NCI-H748 (cell line): ENCODE results near the gene CCNB2.
A peak's percentile ranks its signal among the peaks of the same experiment; 100 is the strongest.
"Not testable (repeated sequence)": the region's sequence is repeated elsewhere in the genome, so short reads cannot be mapped to it uniquely, and the experiment has no call there.

Source experiments
- DNase-seq: peaks from one replicate; lab custom pipeline; 2025; ENCODE audit not compliant: unreplicated experiment; lab: John Stamatoyannopoulos, UW

The CCNB2 gene

DNA sequence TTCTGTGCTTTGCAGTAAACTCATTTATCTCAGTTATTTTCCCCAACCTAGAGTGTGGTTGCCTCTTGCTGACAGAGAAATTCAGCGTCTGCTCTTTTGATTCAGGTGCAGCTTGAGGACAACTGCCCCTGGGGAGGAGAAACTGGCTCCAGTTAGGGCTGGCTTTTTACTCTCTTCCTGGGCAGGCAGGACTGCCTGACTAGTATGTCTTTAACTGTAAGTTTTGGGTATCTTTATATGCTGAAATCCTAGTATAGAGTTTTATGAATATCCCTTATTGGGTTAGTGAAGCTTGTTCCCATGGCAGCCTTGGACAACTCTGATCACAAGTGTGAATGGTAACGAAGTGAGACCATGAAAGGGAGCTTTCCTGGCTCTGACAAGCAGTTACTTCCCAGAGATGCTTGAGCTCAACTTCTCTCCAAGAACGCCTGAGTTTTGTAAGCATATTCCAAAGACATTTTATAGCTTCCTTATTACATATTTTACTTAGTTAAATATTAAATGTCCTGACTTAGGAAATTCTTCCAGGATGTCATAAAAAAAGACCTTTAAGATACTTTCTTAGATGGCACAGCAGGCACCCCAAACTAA lies 27.1 kb downstream of the CCNB2 start:
- no peak for DNase-seq

DNA sequence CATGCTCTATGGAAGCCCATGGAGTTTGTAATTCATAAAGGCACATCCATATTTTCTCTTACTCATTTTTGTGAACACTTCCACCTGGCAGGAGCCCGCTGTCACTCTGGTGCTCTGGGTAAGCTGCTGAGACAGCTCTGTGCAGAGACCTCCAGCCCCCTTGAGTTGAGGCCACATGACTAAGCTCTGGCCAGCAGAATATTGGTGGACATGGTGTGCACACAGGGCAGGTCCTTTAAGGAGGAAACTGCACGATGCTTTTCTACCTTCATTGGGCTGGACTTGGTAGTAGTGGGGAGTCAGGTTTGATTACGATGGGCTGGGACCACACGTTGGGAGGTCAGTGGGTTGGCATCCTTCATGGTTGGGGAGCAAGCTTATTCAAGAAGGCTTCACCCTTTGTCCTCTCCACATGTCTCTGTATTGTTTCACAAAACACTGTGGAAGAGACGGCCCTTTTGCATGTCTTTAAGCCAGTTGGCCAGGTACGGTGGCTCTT lies 29.0 kb downstream of the CCNB2 start:
- no peak for DNase-seq

DNA sequence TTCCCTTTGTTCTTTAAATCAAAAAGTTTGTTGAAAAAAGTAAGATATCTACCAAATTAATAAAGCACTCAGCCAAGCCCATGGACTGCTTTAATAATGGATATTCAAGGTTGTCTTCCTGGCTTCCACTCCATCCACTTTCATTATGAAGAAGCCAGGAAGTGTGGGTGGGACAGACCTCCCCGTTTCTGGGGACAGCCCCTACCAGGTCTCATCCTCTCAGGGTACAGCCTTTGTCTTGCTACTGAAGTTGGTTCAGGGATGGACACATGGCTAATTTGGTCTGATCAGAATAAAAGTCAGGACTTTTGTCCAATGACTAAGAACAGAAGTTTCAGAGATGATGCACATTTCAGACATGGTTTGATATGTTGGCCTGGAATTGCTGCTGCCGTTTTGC lies 32.6 kb downstream of the CCNB2 start:
- DNase-seq, result no peak

DNA sequence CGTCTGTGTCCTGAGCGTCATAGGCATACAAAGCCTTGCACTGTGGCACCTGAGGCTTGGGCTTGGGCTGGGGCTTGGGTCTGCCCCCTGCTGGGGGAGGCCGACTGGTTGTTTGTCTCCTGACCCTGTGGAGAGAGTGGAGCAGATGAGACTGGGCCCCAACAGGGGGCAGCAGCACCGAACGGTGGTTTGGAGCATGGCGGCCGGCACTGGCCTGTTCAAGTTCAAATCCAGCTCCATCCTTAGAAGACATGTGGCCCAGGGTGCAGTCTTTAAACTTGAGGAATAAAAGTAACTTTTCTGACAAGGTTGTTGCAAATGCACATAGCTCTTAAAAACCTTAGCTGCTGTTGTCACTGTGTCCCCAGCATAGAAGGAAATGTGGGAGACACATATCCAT lies 33.3 kb downstream of the CCNB2 start:
- DNase-seq, result peak; percentile 0

DNA sequence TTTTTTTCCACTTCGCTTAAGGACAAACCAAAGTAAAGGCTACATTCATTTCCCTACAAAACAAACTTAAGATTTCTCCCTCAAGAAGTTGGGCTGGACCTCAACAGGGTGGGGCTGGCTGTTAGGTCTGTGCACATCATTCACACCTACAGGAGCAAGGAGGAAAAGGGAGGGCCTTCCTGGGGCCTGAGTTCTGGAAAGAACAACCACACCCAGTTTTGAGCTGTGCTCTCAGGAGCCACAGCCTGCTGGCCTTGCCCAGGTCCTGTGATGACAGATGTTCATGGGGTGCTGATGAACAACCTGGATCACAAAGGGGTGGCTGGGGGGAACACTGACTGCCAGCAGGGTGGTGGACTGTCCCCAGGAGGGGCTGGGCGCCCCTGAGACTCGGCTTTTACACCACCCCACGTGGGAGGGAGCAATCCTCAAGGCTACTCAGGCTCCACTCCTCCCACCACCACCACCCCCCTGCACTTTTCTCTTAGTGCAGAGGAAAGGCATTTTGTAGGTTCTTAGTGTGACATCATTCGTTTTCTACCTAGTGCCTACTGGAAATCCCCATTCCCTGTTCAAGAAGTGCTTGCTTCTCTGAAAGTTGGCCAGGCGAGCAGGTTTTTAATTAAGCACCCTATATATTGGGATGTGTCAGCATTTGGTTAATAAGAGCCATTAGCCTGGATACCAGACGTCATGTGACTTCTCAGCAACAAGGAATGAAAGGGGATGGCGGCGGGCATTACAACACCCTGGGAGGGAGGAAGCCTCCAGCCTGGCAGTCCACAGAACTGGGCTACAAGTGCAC lies 35.7 kb downstream of the CCNB2 start:
- DNase-seq, result no peak

DNA sequence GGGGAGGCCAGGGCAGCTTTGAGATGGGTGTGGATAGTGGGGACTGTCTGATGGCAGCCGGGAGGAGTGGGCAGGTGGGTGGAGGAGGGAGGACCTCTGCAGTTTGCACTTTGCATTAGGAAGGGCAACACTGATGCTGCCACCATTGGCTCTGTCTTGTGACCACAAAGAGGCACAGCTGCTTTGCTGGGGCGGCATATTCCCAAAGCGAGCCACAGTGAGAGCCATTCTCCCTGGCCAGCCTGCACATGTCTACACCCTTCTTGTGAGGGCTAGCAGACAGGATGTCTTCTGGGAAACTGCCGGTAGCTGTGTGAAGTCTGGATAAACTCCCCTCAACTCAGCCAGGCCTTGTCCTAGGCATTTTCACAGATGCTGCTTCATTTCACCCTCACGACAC lies 38.3 kb downstream of the CCNB2 start:
- DNase-seq, result no peak

DNA sequence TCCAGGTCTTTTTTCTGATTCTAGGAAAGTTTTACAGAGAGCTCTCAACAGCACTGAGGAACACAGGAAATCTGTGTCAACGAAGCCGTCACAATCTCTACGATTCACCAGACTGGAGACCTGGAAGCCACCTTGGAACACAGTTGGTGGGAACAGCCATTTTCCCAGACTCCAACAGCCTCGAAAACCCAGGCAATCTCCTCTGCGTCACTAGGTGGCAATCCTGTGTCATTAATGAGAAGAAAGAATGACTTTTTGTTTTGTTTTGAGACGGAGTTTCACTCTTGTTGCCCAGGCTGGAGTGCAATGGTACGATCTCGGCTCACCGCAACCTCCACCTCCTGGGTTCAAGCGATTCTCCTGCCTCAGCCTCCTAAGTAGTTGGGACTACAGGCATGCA lies 39.6 kb downstream of the CCNB2 start:
- not testable (repeated sequence) for DNase-seq

DNA sequence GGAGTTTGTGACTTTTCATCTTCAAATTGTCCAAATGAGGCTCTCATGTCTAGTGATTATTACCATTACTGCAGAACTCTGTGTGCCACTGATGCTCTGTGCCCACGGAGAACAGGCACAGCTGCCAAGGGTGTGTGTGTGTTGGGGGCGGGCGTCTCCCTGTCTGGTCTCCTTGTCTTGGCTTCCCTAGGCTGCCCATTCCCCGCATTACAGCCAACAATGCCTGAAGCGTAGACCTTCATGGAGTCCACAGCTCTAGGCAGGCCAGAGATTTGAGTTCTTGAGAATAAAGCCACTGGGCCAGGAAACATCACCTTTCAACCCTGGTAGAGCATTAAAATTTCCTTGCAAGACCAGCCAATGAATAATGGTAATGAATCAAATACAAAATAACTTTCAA lies 42.7 kb downstream of the CCNB2 start:
- DNase-seq, result no peak

DNA sequence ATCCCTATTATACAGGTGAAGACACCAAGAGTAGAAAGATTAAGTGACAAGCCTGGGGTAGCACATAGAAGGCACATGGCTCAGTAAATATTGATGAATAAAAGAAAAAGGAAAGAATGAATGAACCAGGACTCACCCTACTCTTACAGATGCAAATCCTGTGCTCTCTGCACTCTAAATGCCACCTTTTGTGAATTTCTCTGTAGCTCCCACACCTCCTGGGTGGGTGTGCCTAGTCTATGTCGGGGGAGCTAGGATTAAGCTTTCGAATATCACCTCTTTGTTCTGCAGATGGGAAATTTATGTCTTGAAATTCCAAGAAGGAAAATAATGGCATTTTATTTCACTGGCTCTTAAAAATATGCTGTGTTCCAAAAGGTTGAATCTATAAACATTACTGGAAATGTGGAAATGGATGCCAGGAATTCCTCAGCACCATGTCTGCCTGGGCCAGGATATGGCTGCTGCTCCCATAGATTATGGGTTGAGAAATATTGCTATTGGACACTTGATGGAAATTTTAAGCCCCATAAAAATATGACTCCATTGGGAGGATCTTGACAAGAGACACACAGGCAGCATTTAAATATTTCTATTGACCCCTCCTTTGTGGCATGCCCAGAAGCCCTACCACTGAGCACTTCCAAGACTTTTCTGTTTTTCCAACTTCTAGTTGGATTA lies 43.3 kb downstream of the CCNB2 start:
- DNase-seq, result no peak

DNA sequence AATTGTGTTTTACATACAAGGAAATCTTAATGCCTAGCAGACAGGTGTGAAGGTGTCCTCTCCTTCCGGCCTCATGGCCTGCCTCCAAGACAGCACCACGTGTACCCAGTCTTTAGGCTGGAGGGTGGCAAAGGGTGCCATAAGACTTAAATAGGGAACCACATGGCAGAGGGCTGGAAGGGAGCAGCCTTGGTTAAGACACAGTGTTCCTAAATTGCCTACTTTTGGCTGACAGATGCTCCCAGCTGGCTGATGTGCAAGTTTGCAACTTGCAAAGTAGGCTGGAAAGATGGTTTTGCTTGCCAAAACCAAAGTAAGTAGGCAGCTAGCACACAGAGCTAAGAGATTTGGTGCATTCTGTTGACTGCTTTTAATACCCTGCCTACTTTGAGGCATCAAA lies 45.2 kb downstream of the CCNB2 start:
- DNase-seq, result no peak

DNA sequence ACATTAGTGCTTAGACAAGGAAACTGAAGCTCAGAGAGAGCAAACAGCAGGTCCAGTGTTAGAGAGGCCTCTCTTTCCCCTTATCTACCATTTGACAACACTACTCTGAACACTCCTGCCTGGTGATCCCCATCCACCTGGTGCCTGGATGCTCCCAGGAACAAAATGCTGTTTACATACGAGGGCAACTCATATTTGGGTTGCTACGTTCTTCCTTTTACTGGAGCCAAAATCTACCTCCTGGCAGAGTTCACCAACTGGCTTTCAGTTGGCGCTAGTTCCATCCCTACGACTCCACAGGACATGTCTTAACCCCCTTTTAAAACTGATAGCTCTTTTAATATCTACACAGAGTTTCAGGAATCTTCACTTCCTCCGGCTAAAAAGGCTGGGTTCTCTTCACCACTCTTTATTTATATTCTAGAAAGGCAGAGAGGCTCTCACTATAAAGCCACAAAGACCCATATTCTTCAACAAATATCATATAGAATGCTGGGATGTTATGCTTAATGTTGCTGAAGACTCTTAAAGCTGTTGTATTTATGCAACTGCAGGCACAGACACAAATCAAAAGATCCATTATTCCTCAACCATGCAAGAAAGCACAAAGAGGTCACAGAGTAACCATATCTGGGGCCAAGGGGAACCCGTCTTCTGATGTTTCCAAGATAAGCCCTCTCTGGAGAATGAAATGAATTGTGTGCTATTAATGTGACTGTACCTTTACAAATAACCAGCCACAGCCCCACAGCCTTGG lies 47.9 kb downstream of the CCNB2 start:
- no peak for DNase-seq

DNA sequence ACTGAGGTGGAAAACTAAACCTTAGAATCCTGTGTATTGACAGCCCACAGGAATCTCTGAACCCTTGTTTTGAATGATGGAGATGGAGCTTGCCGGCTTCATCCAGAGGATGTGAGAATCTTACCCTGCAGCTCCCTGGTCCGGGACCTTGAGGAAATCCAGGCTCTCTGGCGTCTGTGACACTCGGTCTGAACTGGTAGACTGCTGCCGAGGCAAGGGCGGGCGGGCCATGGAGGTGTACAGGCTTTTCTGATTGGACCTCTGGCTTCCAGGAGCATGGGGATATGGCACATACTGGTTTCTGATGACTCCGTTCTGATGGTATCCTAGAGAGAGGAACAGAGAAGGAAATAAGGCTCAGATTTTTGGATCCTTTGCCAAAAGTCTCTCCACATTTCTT lies 48.5 kb downstream of the CCNB2 start:
- no peak for DNase-seq

DNA sequence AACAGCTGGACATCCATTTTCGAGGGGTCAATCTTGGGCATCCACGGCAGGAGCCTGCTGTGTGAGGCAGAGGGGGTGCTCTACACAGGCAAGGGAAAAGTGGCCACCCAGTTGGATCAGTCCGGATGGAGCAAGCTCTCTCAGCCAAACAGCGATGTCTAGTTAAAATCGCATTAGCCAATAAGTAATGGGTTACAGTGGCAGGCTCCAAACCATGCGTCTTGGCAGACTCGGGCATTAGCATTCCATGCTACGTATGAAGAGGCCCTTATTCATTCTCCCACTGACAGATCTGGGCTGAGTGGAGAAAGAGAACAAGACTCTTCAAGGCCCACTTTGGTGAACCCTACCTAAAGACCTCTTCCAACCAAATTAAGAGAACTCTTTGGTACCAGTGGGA lies 49.3 kb downstream of the CCNB2 start:
- DNase-seq, result no peak

DNA sequence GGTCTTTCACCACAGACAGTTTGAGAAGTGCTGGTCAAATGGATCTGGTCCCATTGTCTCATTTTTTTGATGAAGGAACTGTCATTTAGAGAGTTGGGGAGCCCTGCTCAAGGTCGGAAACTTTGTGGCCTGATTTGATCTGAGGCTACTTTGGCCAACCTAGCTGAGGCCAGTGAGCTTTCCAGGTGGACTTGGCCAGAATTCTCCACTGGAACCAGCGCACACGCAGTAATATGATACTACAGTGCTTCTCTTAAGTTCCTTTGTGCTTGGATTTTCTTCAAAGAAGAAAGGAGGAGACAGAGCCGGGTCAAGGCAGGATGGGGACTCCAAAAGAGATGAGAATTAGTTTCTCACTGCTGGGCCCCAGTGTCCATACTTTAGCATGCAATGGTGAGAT lies 50.5 kb downstream of the CCNB2 start:
- DNase-seq, result no peak

DNA sequence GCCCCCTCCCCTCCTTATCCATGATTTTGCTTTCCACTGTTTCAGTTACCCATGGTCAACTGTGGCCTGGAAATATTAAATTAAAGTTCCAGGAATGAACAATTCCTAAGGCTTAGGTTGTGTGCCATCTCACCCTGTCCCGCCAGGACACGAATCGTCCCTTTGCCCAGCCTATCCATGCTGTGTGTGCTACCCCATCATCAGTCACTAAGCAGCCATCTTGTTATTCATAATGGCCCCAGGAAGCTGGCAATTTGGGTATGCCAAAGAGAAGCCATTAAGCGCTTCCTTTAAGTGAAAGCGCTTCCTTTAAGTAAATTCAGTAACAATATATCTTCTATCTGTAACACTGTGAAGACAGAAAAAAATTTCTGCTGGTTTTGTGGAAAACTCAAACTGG lies 52.5 kb downstream of the CCNB2 start:
- DNase-seq, result no peak

DNA sequence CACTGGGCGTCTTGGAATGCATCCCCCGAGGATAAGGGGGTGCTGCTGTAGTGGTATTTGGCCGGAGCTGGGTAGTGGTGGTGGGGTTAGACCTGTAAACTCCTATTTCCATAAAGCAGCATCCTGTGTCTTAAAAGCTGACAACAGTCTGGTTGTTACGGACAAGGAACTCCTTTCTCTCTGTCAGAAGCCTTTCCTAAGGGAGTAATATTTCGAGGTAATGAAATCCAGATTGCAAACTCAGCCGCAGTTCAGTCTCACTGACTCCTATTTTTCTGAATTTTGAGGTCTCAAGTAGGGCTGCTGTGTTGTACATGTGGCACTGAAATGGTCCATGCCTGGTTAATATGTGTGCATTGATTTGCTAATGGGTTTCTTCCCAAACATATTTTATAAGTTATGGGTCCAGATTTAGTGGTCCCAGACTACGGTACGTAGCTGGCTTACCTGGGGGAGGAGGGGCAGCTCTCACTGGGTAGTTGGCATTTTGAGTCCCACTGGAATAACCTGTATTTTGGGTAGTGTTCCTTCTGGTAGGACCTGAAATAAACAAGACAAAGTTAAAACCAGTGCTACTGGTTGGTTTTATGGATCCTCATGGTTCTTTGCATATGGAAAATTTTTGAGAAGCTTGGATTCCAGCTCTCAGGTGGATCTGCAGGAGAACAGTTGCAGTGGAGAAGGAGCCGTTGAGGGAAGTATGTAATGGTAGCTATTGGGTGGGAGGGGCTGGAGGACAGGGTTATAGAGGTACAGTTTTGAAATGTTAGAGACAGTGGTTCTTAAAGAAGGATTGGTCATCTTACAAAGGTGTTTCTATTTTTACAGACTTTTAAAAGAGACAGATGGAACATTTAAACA lies 53.1 kb downstream of the CCNB2 start:
- no peak for DNase-seq

DNA sequence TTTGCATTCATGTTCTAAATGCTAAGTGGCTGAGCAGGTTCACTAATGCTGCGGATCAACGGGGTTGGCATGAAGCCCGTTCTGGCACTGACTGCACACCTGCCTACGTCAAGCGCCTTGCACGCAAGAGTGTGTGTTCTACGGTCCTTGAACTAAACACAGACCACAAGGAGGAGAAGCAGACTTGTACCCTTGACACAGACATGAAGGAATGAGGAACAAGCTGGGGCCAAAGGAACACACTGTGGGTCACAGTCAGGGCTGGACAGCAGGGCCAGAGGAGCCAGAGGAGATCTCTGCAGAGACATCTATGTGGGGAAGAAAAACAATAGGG lies 53.7 kb downstream of the CCNB2 start:
- peak; percentile 7 for DNase-seq

DNA sequence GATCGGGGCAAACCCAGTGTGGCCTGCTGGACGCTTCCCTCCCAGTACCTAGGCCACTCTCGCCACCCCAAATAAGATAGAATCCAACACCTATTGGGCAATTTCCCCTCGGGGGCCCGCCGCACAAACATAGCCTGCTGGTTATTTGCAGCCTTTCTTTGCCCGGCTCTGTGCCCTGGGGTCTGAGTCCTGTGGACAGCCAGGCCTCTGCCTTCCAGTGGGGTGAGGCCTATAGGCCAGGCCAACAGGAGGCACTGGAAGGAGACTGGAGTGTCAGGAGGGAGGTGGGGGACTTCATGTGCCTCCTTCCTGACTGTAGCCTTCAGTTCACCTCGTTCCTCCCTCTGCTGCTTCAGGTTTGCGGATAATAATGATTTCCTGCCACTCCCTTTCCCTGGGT lies 54.3 kb downstream of the CCNB2 start:
- DNase-seq, result no peak

DNA sequence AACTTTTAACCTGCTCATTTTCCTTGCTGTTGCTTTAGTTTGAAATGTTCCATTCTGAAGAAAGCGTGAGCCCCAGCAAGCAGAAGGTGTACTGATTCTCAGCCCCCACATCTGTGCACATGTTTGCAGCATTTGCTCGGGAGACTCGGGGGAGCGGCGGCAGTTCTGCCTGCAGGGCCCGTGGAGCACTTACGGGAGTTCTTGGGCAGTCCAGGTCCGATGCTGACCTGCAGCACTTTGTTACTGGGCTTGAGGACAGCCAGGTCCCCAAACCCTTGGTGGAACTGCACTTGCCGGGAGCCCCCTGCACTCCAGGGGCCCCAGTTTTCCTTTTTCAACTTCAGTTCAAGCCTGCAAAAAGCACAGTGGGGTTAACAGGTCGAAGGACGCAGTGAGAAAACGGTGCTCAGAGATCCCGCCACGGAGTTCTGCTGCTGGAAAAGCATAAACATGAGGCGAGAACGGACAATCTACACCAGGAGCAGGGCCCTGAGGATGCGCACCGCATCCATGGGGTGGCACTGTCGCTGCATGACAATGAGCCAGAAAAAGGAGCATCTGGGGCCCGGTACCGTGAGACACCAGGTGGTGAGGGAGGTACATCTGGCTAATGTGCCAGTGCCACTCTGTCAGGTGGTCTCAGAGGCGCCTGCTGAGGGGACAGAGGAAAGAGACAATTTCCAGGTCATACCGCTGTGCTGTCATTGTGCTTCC lies 56.1 kb downstream of the CCNB2 start:
- DNase-seq, result peak; percentile 89

DNA sequence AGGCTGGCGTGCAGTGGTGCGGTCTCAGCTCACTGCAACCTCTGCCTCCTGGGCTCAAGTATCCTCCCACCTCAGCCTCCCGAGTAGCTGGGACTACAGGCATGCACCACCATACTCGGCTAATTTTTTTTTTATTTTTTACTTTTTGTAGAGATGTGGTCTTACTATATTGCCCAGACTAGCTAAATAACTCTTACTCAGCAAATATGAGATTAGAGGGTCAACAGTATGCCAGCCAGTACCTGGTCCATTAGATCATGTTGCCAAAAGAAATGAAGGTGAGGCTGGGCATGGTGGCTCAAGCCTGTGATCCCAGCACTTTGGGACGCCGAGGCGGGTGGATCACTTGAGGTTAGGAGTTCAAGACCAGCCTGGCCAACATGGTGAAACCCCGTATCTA lies 57.1 kb downstream of the CCNB2 start:
- not testable (repeated sequence) for DNase-seq
